KOPT-K1 (cell line): ENCODE measurements around the gene PPARGC1A.

Experiments used
- H3K27ac ChIP-seq: fragments of 200-600 bp; sonication (generic); 2 replicates; pipeline ENCODE4 v1.5.1; 2016; ENCODE audit warnings: antibody characterized with exemption, mild to moderate bottlenecking, low read depth, low read length; ENCODE audit not compliant: poor library complexity, severe bottlenecking
- H3K36me3 ChIP-seq: fragments of 200-600 bp; sonication (generic); 2 replicates; pipeline ENCODE4 v1.5.1; 2017; ENCODE audit warnings: antibody characterized with exemption, mild to moderate bottlenecking, low read length, moderate library complexity; ENCODE audit not compliant: insufficient read depth
- H3K9me3 ChIP-seq: fragments of 200-600 bp; sonication (generic); 2 replicates; pipeline ENCODE4 v1.5.1; 2017; ENCODE audit warnings: antibody characterized with exemption, low read length, mild to moderate bottlenecking; ENCODE audit not compliant: insufficient read depth, poor library complexity, severe bottlenecking

PPARGC1A gene

GRCh38 chr4:23920716-23921446 is 31.0 kb upstream of the PPARGC1A start:
- Histone ChIP-seq H3K9me3 (no peaks in the 10 kb centered on the region), H3K36me3 (no peaks in the 10 kb centered on the region), H3K27ac (no peak overlapping the region)

DNA sequence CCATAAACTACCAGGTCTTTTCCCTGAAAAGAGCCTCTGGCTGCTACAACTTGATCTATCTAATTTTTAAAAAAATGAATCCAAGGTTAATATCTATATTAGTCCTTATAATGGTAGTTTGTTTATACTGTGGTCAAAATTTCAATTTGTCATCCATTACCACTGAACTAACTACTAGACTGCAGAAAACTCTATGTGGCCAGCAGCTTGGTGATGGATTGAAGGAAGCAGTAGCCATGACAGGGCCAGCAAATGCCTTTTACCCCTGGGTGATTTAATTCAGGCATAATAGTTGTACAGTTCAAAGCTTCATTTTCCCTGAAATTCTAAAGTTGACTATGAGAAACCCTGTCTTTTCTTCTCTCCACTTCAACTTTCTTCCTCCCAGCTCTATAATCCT is 30.4 kb upstream of the PPARGC1A start:
- Histone ChIP-seq H3K9me3 (no peaks in the 10 kb centered on the region), H3K36me3 (no peaks in the 10 kb centered on the region), H3K27ac (no peak overlapping the region)

GRCh38 chr4:23916282-23916681 is 26.4 kb upstream of the PPARGC1A start:
- Histone ChIP-seq H3K27ac (no peak overlapping the region), H3K9me3 (no peaks in the 10 kb centered on the region), H3K36me3 (no peaks in the 10 kb centered on the region)

GRCh38 chr4:23915459-23916132 is 25.7 kb upstream of the PPARGC1A start:
- H3K36me3 ChIP-seq, result no peaks in the 10 kb centered on the region
- no peak overlapping the region for H3K27ac ChIP-seq
- no peaks in the 10 kb centered on the region for H3K9me3 ChIP-seq

DNA sequence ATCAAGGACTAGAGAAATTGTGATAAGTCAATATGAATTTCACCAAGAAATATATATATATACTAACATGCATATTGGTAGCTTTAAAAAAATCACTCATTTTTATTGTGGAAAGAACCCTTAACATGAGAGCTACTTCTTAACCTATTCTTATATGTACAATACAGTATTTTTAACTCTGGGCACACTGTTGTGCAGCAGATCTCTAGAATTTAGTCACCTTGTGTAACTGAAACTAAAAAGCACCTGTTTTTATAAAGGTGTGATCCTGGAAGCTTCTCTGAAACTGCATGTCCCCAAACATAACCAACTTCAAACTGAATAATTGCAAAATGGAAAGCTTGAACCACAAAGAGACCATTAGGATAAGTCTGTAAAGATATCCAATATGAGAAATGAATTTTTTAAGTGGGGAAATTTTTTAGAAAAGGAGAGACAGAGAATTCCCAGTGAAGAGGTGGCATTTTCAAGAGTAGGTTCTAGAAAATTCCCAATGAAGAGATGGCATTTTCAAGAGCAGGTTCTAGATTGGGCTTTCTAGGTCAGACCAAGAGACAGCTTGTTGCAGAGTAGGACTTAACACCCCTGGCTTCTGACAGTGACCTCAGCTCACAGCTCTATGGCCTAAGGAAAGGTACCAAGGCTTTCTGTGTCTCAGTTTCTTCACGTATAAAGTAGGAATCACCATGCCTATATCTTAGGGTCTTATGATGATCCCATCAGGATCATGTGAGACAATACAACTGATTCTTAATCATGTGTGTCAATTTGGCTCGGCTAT is 22.0 kb upstream of the PPARGC1A start:
- no peaks in the 10 kb centered on the region for H3K36me3 ChIP-seq
- no peaks in the 10 kb centered on the region for H3K9me3 ChIP-seq
- H3K27ac ChIP-seq, result no peak overlapping the region

- Histone ChIP-seq H3K9me3 (no peaks in the 10 kb centered on the region), H3K36me3 (no peaks in the 10 kb centered on the region), H3K27ac (no peak overlapping the region)
Measured at GRCh38 chr4:23909671-23910070, 19.8 kb upstream of the PPARGC1A start.

GRCh38 chr4:23906839-23907238 is 17.0 kb upstream of the PPARGC1A start:
- Histone ChIP-seq H3K9me3 (no peaks in the 10 kb centered on the region), H3K36me3 (no peaks in the 10 kb centered on the region), H3K27ac (no peak overlapping the region)

DNA sequence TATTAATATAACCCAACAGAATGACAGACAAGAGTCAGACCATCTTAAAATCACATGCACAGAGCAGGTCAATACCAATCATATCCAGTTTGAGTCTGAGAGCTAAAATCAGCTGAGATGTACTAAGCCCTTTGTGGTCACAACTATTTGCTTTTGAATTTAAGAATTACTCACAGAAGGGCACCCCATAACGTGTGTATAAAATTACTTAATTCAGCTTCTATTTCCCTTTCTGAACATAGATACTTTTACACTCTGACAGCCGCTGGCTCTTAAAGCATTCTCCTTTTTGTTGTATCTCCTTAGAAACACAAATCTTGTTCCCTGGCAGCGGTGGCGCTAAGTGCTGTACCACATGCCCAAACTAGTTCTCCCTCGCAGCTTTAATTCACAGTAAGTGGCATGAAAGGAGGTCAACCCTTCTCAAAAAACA is 14.8 kb upstream of the PPARGC1A start:
- H3K36me3 ChIP-seq, result no peaks in the 10 kb centered on the region
- no peak overlapping the region for H3K27ac ChIP-seq
- no peaks in the 10 kb centered on the region for H3K9me3 ChIP-seq

- H3K9me3 ChIP-seq, result no peaks in the 10 kb centered on the region
- no peak overlapping the region for H3K27ac ChIP-seq
- no peaks in the 10 kb centered on the region for H3K36me3 ChIP-seq
Measured at GRCh38 chr4:23903859-23904438, 14.1 kb upstream of the PPARGC1A start.

- Histone ChIP-seq H3K36me3 (no peaks in the 10 kb centered on the region), H3K9me3 (no peaks in the 10 kb centered on the region), H3K27ac (no peak overlapping the region)
Measured at GRCh38 chr4:23902222-23902804, 12.5 kb upstream of the PPARGC1A start.

- Histone ChIP-seq H3K9me3 (no peaks in the 10 kb centered on the region), H3K36me3 (no peaks in the 10 kb centered on the region)
Measured at GRCh38 chr4:23900636-23901035, 10.8 kb upstream of the PPARGC1A start.

DNA sequence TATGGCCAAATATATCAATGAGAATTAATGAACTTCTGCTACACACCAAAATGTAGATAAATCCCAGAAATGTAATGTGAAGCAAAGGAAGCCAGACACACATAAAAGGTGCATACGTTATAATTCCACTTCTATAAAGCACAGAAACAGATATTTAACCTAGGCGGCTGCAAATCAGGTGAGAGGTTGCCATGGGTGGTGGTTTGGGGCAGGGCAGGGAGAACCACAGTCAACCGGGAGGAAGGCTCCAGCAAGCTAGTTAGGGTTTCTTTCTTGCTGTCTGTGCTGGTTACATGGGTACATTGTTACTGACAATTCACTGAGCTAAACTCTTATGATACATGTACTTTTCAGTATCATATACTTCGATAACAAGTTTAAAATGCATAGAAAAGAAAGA is 9.7 kb upstream of the PPARGC1A start:
- H3K36me3 ChIP-seq, result no peaks in the 10 kb centered on the region
- no peaks in the 10 kb centered on the region for H3K9me3 ChIP-seq
- H3K27ac ChIP-seq, result no peak overlapping the region

More at GRCh38 chr4:23900636-23901035, 10.8 kb upstream of the PPARGC1A start:
- no peak overlapping the region for H3K27ac ChIP-seq

DNA sequence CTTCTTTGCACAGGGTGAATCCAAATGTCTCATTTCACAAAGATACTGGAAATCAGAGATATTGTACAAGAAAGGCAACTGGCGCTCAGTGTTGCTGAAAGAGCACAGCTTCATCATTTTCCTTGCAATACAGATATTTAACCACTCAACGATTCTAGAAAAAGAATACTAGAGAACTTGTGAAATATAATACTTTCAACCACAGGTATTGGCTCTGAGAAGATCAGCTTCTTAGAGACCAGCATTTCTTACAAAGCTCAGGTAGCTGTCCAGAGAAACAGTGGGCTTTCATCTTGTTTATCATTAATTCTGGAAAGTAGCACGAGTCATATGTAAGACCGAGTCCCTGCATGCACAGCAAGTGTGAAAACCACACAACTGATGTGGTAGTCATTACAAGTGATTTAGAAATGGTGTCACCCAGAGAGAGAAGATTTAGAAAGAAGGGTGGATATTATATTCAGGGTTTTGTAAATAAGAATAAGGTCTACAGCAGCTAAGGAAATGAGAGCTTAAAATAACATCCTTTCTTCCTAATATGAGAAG is 7.8 kb upstream of the PPARGC1A start:
- Histone ChIP-seq H3K9me3 (no peaks in the 10 kb centered on the region), H3K27ac (no peak overlapping the region)

DNA sequence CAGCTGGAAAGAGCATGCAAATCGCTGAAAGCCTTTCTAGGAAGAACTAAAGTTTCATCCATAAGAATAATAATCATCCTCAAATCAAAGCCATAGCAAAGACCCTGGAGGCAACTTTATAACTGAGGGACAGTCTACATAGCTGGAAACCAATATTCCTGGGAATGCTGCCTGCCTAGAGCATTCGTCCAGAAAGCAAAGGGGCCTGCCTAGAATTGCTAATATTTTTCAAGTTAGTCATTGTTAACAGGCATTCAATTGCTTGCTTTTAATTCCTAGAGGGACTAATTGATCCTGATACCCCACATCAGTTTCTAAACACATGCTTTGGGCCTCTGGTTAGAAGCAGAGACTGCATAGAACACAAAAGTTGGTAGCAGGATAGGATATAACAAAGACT is 4.2 kb upstream of the PPARGC1A start:
- no peaks in the 10 kb centered on the region for H3K9me3 ChIP-seq
- no peak overlapping the region for H3K27ac ChIP-seq

More for the DNA sequence above, 7.8 kb upstream of the PPARGC1A start:
- no peaks in the 10 kb centered on the region for H3K36me3 ChIP-seq

More for the DNA sequence above, 4.2 kb upstream of the PPARGC1A start:
- no peaks in the 10 kb centered on the region for H3K36me3 ChIP-seq
